ENCODE results near the gene ATXN3. TPM values are rescaled to one million over a fixed set of nuclear protein-coding genes. Genes with fewer than 3 reads are reported as not detected.
A peak's percentile ranks its signal among the peaks of the same experiment; 100 is the strongest.

The ATXN3 gene
- total RNA-seq (2016; rRNA removed; fragmentation: Illumina TruSeq; extraction: Trizol) (17.3 and 30.2 TPM in 2 replicates), polyA plus RNA-seq (2011; rRNA removed) (12.1 and 14.9 TPM in 2 replicates), polyA minus RNA-seq (2011; rRNA and poly(A)+ RNA removed; ENCODE audit: low replicate concordance) (6.6 and 8.1 TPM in 2 replicates), Bru-seq, nascent RNA (percentile 67 among the genes with signal in this experiment), BruChase-seq, experiment 1, labeled RNA remaining after a 6-hour chase (percentile 67 among the genes with signal in this experiment), BruChase-seq, experiment 2, labeled RNA remaining after a 2-hour chase (percentile 66 among the genes with signal in this experiment)
- total RNA-seq (2016; cell fraction: cytosol; rRNA removed; fragmentation: Illumina TruSeq; extraction: Trizol; ENCODE audit: low read depth), result 8.2 and 12.8 TPM in 2 replicates
- total RNA-seq (2016; cell fraction: insoluble cytoplasmic fraction; rRNA removed; fragmentation: Illumina TruSeq; extraction: Trizol), result 17.9 and 30.9 TPM in 2 replicates
- total RNA-seq (2016; cell fraction: membrane; rRNA removed; fragmentation: Illumina TruSeq; extraction: Trizol), result 10.9 and 11.2 TPM in 2 replicates
- total RNA-seq (2016; cell fraction: nucleus; rRNA removed; fragmentation: Illumina TruSeq; extraction: Trizol), result 9.1 and 10.8 TPM in 2 replicates
- 3.8 and 8.6 TPM in 2 replicates for polyA plus RNA-seq (2011; cell fraction: cytosol; rRNA removed)
- 9.3 and 13.5 TPM in 2 replicates for polyA plus RNA-seq (2011; cell fraction: nucleus; rRNA removed)
- polyA plus RNA-seq (2012), result 23.7 and 26.2 TPM in 2 replicates
- polyA plus RNA-seq (2016; cell fraction: cytosol; fragmentation: Illumina TruSeq; extraction: Trizol; ENCODE audit: low read depth), result 5.5 and 6.3 TPM in 2 replicates
- 23.9 and 31.5 TPM in 2 replicates for polyA plus RNA-seq (2016; cell fraction: insoluble cytoplasmic fraction; fragmentation: Illumina TruSeq; extraction: Trizol; ENCODE audit: low read depth)
- polyA plus RNA-seq (2016; cell fraction: membrane; fragmentation: Illumina TruSeq; extraction: Trizol; ENCODE audit: low read depth), result 8.0 and 8.3 TPM in 2 replicates
- polyA plus RNA-seq (2016; cell fraction: nucleus; fragmentation: Illumina TruSeq; extraction: Trizol; ENCODE audit: insufficient read depth, low read depth), result 12.2 and 14.0 TPM in 2 replicates
- polyA minus RNA-seq (2011; cell fraction: cytosol; rRNA and poly(A)+ RNA removed), result 6.9 and 11.4 TPM in 2 replicates
- 30.8 and 48.7 TPM in 2 replicates for polyA minus RNA-seq (2011; cell fraction: nucleus; rRNA and poly(A)+ RNA removed)
- long read RNA-seq, experiment 1, full-length matches to known transcripts, result 4 of 7 reads
- long read RNA-seq, experiment 1, partial matches to known transcripts, result 1 of 7 reads
- long read RNA-seq, experiment 1, other reads (novel, unspliced or antisense), result 2 of 7 reads
- long read RNA-seq, experiment 2, full-length matches to known transcripts, result 5 of 20 reads
- long read RNA-seq, experiment 2, partial matches to known transcripts, result 3 of 20 reads
- long read RNA-seq, experiment 2, other reads (novel, unspliced or antisense), result 12 of 20 reads

DNA sequence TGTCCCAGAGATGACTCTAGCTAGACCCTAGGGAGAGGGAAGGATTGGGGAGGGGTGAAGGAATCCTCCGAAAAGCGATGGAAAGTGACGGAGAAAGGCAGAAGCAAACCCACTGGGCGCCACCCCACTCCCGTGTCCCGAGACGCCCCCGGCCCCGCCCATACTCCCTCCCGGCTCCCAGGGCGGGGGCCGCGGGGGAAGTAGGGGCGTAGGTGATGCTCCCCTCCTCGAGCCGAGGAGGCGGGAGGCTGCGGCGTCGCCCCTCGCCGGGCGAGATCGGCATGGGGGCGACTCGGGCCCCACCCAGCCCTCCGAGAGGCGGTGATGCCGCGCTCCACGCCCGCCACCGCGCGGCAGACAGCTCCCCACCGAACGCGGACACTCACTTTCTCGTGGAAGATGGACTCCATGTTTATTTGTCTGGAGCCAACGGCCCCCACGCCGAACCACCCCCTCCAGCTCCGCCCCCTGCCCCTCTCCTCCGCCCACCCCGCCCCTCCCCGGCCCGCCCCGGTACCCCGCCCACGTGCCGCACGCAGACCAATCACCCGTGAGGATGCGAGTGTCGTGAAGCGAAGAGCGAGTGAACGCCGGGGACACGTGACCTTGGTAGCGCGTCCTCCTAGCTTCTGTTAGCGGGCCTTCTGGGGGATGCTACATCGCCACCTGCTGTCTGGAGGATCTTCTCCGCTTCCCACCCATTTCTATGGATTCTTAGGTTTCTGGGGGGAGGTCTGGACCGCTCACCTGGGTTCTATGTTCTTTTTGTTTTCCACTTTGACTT, at the start of gene ATXN3:
Gene ATXN3 (minus strand): TSS at position 440 of the 784 bp plus-strand sequence. CDS start 30 bp downstream, at position 410.
- ChIA-PET CTCF (ENCODE audit: low intra/inter-chr PET ratio, low total read pairs) (no interaction called here), POLR2A (interaction anchor here (0.7 to 4.3 kb wide), 11 partner anchors 9 to 688 kb away, joined by 3 to 93 read pairs (median 4); partner anchors contain the start of genes CPSF2, GOLGA5, NDUFB1 and PPP4R3A)
- BruUV-seq (replicated peaks), result no TSS peak
- DNase-seq (ENCODE audit: low spot score) (peak; percentile 96), ATAC-seq (peak; percentile 89), FAIRE-seq (peak; percentile 94)
- Histone ChIP-seq H3K4me3 (replicated peaks in 1 of 3; ENCODE audit: insufficient read depth in 1 of 3, low read depth in 2 of 3, low read length in 3 of 3) (peak within 1 kb of the TSS; percentile 81 to 91 (median 90)), H3K4me1 (ENCODE audit: insufficient read depth, low read length) (peaks cover 59% of the 10 kb centered on the region), H4K20me1 (ENCODE audit: insufficient read depth, low read length) (0 out of 2 replicates have a peak, but pooled peaks cover 5% of the 10 kb centered on the region), H3K4me2 (ENCODE audit: low read depth, low read length) (peak within 1 kb of the TSS; percentile 84), H3K27me3 (ENCODE audit: control insufficient read depth in 1 of 2, insufficient read depth in 2 of 2, low read length in 2 of 2) (no peaks in the 10 kb centered on the region; a peak in 1 of 5 replicates), H3K27ac (ENCODE audit: extremely low read length, insufficient read depth, low read length) (peak within 1 kb of the TSS; percentile 64), H2AFZ (ENCODE audit: low read length) (peak within 1 kb of the TSS; percentile 45), H3K36me3 (replicated peaks in 1 of 2; ENCODE audit: control insufficient read depth in 1 of 2, insufficient read depth in 2 of 2, low read length in 2 of 2) (no peaks in the 10 kb centered on the region), H3K79me2 (ENCODE audit: insufficient read depth, low read length) (peaks cover 38% of the 10 kb centered on the region), H3K9ac (ENCODE audit: insufficient read depth, low read depth, low read length) (peak within 1 kb of the TSS; percentile 69), H3K9me3 (ENCODE audit: low read length) (no peaks in the 10 kb centered on the region)
- WGBS (ENCODE audit: low lambda C conversion rate), result 3% methylated on average over 24 of the region's 66 CpGs
- in situ Hi-C loops (cut with HindIII; ENCODE audit: extremely low pct_ligation_motif_present, low pct_unique_long_range_greater_than_20kb), result loop anchor here (5.0 kb wide), 1 partner anchor 64 kb away; the partner anchor contains the start of gene TRIP11
- intact Hi-C loops (cut with micrococcal nuclease; ENCODE audit: unreplicated experiment), result loop anchor here (1.0 to 5.0 kb wide), 2 partner anchors 66 to 1044 kb away; partner anchors contain the start of genes RPS6KA5 and TRIP11
- TF ChIP-seq ZSCAN25 (CRISPR knock-in tag; IDR thresholded peaks at IDR 0.05), result peak; percentile 60; the same call in 1 of the 2 replicates
- TF ChIP-seq ZZZ3 (CRISPR knock-in tag; IDR thresholded peaks at IDR 0.05; ENCODE audit: borderline replicate concordance), result no peak
- TF ChIP-seq PAX8 (CRISPR knock-in tag; IDR thresholded peaks at IDR 0.05; ENCODE audit: borderline replicate concordance), result no peak
- peak; percentile 67 for TF ChIP-seq POLR2G (IDR thresholded peaks at IDR 0.05; ENCODE audit: low read depth, low read length)
- TF ChIP-seq, protein P1, sequence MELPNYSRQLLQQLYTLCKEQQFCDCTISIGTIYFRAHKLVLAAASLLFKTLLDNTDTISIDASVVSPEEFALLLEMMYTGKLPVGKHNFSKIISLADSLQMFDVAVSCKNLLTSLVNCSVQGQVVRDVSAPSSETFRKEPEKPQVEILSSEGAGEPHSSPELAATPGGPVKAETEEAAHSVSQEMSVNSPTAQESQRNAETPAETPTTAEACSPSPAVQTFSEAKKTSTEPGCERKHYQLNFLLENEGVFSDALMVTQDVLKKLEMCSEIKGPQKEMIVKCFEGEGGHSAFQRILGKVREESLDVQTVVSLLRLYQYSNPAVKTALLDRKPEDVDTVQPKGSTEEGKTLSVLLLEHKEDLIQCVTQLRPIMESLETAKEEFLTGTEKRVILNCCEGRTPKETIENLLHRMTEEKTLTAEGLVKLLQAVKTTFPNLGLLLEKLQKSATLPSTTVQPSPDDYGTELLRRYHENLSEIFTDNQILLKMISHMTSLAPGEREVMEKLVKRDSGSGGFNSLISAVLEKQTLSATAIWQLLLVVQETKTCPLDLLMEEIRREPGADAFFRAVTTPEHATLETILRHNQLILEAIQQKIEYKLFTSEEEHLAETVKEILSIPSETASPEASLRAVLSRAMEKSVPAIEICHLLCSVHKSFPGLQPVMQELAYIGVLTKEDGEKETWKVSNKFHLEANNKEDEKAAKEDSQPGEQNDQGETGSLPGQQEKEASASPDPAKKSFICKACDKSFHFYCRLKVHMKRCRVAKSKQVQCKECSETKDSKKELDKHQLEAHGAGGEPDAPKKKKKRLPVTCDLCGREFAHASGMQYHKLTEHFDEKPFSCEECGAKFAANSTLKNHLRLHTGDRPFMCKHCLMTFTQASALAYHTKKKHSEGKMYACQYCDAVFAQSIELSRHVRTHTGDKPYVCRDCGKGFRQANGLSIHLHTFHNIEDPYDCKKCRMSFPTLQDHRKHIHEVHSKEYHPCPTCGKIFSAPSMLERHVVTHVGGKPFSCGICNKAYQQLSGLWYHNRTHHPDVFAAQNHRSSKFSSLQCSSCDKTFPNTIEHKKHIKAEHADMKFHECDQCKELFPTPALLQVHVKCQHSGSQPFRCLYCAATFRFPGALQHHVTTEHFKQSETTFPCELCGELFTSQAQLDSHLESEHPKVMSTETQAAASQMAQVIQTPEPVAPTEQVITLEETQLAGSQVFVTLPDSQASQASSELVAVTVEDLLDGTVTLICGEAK (IDR thresholded peaks at IDR 0.05), result no peak
- TF ChIP-seq, protein P1 (CRISPR knock-in tag; IDR thresholded peaks at IDR 0.05), result no peak
- TF ChIP-seq CBX1 (IDR thresholded peaks at IDR 0.05; ENCODE audit: low read depth), result peak; percentile 63
- no peak for TF ChIP-seq ZNF746 (CRISPR knock-in tag; IDR thresholded peaks at IDR 0.05)

All from HepG2 (cell line).